T-helper 1 cell (primary cell): ENCODE results near the gene NAA35.
"Not testable (repeated sequence)": the region's sequence is repeated elsewhere in the genome, so short reads cannot be mapped to it uniquely, and the experiment has no call there.

ENCODE experiments used
- DNase-seq, 5 donors: peaks; one replicate each; pipeline ENCODE4 v3.0.0-alpha.2; 2012 to 2020

NAA35 gene

DNA sequence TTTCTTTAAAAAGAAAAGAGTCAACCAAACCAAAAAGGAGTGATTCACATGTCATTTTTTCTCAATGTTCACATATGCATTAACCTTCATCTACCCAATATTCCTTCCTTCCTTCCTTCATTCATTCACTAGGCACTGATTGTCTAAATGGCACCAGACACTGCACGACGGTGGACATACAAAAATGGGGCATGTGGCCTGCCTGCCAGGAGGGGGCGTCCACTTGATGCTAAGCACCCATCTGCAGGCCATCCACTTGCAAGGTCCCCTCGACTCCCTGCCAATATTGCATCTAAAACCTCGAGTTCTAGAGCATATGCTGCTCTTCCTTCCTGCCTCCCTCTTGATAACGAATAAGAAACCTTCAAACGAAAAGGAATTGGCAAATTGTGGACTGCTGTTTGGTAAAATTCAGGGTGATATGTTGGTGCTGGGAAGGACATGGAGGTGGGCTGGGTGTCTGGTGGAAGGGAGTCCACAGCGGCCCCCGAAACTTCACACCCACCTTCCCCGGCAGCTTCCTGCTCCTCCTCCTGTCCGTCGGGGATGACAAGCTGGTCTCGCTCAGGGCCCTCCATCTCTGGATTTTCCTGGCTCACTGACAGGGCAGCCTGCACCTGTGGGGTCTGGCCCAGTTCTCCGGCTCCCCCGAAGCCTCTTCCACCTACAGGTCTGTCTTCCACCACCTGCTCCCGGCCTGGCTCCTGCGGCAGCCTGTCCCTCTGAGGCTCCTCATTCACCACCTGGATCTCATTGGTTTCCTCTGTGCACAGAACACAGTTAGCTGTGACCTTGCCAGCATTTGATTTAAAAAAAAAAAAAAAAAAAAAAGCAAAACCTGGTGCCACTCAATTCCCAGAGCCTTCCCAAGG lies 94.2 kb downstream of the NAA35 start:
- no peak for DNase-seq

DNA sequence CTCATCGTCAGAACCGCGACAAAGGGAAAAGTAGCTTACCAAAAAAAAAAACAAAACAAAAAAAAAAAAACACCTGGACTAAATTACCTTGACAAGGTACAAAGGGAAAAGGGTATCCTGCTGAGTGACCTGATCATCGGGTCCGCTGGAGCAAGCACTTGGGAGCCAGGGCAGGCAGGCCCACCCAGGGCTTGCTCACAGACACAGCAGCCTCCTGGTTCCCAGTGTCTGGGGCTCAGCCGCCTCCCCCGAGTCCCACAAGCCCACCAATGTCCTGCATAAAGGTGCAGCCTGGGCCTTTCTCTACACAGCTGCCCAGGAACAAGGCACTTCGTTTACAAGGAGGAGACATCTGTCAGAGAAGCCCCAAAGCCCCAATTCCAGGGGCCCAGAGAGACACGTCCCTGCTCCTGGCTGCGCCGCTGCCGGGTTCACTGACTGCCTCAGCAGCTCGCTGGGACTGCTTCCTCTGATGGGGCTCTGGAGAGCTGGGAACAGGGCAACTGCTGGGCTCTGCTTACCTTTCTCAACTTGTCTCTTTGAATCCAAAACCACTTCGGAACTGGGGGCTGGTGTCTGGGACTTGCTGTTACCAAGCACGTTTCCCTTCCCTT lies 95.0 kb downstream of the NAA35 start:
- DNase-seq = no peak

DNA sequence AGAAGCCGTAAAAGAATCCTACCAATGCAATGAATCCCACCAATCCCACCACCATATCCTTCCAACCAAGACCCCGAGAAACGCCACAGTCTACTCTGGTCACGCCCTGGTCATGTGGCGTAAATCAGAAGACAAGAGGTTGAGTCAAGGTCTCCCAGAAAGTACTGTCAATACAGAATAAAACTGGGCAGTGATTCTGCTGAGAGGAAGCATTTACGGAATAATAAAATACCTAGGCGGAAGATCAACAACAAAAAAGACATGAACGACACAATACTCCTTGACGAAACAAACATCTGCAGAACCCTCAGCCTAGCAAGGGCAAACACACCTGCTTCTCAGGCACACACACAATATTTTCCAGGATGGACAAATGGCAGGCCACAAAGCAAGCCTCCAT lies 95.6 kb downstream of the NAA35 start:
- no peak for DNase-seq

DNA sequence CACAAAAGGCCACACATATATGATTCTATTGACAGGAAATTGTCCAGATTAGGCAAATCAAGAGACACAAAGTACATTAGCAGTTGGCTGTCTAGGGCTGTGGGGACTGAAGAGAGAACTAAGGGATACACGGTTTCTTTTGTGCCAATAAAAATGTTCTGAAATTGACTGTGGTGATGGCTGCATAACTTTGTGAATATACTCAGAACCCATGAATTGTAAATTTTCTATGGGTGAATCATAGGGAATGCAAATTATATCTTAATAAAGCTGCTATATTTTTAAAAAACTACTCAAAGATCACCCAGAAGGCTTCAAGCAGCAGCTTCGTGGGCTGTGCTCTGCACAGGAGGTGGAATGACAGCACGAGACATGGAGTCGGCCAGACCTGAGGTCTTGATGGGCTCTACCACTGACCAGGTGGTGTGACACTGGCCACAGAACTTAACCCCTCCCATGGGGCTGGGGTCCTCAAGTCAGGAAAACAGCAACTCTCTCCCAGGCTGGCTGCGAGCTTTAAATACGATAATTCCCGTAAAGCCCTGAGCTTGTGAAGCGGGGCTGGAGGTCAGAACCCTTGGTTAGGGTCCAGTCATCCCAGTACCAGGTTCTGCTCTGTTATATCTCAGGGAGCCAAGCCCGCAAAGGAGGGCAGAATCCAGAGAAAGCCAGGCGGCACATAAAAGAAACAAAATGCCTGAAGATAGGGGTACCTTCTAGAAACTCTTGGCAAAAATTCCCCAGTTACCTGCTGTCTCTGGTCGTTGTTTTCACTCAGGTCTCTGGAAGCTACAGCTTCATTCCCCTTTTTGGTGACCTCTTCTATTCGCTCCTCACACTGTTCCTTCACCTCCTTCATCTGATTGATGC lies 99.3 kb downstream of the NAA35 start:
- DNase-seq = no peak

DNA sequence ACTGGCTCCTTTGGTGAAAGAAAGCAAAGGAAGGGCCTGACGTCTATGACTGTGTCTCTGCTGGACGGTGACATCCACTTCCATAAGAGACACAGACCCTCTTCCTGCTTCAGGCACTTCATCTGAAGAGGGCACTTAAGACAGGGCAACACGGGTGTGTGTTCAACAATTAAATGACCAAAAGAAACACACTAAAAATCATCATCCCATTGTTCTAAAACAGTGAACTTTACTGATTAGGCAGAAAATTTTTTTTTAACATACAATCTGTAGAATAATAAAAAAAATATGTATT lies 99.9 kb downstream of the NAA35 start:
- DNase-seq = no peak

DNA sequence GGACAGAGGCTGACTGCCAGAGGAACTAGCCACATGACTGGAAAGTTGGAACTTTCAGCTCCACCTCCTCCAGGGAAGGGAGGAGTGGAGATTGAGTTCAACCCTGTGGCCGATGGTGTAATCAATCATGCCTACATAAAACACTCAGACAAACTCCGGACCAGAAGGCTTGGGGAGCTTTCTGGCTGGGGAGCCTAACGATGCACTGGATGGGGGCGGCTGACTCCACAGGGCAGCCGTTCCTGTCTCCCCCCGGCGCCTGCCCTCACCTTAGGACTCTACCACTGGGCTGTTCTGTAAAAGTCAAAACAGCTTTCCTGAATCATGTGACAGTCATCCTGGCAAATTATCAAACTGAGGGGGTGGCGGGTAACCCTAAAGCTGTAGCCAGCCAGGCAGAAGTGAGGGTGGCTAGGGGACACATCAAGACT lies 100.4 kb downstream of the NAA35 start:
- DNase-seq = no peak

DNA sequence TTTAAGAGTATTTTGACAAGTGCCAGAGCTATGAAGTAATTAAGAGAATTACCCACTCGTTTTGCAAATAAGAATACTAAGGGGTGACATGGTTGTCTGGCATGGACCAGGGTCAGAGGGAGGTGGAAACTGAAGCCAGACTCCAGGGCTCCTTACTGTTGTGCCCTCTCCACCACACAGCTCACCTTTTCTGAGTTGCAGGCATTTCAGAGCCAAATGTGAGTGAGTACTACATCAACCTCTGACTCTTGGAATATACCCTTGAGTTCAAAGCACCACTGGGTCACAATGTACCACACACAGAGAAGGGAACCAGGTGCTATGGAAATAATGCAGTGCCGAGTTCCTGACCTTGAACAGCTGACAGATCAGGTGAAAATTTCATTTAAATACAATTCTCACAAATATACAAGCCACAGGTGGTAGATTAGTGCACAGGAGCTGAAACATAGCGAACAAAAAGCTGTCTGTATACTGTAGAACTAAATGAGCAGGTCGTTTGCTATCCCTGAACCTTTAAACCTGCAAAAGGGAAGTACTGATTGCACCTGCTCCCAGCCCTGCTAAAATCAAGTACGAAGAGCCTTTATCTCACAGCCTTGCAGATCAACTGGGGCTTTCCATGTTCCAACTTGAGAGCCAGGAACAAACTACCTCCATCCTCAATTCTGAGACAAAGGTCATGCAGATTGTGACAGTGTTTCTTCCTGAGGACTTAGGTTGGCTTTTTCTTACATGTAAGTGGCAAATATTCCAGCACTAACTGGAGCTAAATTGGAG lies 101.4 kb downstream of the NAA35 start:
- DNase-seq = no peak

DNA sequence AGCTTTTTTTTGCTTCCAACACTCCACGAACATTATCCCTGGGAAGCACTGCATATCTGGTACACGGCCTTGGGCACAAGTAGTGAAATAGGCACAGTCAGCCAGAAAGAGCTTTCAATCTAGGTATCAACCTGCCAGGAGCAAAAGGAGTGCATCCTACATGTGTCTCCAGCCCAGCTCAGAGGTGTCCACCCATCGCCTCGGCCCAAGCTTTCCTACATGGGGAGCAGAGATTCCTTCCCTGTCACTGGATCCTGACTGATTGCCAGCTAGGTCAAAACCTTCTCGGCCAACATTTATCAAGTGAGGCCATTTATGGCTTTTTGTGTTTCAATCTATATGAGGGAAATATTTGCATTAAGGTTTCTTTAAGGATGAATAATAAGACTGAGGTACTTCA lies 102.6 kb downstream of the NAA35 start:
- DNase-seq = no peak

DNA sequence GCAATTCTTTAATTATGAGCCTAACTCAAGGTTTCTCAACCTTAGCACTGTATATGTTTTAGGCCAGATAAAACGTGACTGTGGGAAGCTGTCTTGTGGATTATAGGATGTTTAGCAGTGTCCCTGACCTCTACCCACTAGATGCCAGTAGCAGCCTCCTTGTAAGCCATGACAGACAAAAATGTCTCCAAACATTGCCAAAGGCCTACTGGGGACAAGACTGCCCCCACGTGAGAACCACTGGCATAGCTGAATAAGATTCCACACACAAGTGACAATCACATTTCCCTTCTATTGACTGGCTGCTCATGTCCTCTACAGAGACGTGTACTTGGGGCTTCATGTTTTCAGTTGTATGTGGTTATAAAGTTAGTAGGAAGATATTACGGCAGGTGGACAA lies 103.1 kb downstream of the NAA35 start:
- DNase-seq = no peak

DNA sequence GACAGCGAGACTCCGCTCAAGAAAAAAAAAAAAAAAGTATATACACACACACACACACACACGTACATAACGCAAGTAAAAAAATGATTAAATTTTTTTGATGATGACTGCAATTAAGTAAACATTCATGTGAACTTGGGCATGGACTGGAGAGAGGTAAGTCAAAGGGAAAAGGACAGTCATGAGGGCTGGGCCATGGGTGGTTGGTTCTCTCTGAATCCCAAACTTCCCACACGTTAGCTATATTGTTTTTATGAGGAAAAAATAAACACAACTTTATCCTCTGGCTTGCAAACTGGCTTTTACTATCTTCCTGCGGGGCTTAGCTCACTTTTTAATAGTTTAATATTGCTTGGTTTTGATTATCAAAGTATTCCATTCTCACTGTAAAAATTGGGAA lies 104.7 kb downstream of the NAA35 start:
- no peak for DNase-seq

DNA sequence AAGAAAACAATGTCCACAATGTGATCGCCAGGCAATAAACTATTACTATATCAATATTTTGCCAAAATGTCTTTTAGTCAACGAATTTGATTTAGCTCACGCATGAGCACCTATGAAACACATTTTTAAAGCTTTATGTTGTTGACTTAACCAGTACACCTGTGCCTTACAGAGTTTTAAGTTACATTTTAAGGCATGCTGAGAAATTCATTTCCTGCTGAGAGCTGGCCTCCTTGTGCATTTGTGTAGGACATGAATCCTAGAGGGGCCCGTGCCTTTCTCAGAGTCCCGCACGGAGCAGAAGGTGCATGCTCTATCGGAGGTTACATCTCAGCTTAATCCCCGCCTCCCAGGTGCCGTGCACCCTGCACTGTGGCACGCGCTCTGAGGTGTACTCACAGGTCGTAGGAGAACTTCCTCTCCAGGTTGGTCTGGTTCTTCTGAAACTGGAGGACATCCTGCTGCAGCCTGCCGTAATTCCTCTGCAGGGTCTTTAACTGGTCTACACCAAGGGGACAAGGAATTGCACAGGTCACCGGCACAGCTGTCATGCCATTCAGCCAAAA lies 105.2 kb downstream of the NAA35 start:
- no peak for DNase-seq

DNA sequence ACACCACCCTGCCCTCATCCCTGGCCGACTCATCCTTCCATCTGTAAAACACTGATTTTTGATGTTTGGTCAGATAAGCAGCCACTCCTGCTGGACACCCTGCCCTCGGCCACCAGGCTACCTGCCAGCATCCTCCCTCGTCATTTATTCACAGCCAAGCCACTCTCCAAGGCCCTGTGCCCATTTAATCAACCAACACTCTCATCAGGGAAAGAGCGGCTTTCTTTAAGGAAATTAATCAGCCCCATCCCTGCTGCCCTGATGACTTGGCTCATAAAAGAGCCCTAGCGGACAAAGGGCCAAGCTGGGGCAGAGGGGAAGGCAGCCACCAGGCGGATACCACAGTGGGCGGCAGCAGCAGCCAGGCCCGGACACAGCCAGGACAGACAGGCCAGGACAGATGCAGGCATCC lies 106.0 kb downstream of the NAA35 start:
- no peak for DNase-seq

DNA sequence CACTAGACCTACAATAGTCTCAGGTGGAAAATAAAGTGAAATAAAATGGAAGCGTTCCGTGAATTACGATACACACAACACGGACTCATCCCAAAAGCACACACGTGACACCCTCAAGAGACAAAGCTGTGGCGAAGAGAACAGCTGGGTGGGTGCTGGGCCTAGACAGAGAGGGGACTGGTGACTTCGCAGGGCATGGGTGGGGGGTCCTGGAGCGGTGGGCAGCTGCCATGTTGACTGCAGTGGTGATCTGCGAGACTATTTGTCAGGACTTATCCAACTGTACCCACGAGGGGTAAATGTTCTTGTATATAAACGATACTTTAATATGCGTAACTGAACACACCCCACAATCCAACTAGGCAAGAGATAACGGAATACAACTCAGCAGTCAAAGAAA lies 106.4 kb downstream of the NAA35 start:
- no peak for DNase-seq

DNA sequence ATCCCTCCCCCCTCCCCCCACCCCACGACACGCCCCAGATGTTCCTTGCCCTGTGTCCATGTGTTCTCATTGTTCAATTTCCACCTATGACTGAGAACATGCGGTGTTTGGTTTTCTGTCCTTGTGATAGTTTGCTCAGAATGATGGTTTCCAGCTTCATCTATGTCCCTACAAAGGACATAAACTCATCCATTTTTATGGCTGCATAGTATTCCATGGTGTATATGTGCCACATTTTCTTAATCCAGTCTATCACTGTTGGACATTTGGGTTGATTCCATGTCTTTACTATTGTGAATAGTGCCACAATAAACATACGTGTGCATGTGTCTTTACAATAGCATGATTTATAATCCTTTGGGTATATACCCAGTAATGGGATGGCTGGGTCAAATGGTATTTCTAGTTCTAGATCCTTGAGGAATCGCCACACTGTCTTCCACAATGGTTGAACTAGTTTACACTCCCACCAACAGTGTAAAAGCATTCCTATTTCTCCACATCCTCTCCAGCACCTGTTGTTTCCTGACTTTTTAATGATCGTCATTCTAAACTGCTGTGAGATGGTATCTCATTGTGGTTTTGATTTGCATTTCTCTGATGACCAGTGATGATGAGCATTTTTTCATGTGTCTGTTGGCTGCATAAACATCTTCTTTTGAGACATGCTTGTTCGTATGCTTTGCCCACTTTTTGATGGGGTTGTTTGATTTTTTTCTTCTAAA lies 107.2 kb downstream of the NAA35 start:
- DNase-seq = not testable (repeated sequence)

DNA sequence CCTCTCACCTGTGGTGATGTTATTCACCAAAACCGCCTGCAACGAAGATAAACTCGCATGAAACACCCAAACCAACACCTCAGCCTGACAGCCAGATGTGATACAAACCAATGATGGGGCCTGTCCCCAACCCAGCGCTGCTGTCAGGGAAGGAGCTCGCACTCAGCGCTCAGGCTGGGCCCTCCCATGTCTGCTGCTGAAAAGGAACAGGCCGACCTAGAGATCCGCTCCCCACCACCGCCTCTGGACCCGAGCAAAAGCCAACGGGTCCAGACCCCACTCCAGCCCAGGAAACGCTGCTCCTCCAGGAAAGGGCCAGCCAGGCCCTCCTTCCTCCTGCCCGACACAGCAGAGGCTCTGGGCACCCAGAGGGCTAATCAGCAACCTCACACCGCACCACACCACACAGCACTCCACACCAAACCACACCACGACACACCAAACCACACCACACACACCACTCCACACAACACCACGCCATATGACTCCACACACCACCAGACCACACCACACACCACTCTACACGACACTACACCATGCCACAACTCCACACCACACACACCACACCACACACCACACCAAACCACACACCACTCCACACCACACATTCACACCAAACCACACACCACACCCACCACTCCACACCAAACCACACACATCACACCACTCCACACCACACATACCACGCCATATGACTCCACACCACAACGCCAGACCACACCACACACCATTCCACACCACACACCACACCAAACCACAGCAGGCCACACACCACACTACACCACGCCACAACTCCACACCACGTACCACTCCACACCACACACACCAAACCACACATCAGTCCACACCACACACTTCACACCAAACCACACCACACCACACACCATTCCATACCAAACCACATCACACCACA lies 111.9 kb downstream of the NAA35 start:
- no peak for DNase-seq

DNA sequence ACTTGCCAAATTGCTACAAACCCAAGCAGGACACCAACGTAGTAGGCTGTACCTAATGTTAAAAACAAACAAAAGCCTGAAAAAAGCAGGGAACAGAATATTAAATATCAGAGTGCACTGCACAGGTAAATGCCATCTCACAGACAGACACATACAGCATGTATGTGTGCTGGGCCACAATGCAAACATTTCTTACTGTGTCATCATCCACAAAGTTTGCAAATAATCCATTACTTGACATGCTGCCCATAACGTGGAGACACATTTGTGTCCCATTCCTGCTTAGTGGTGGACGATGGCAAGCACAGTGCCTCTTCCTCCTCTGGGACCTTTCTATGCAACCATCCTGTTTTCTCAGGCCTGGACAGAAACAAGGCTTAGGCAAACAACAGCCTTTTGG lies 113.7 kb downstream of the NAA35 start:
- DNase-seq = no peak

DNA sequence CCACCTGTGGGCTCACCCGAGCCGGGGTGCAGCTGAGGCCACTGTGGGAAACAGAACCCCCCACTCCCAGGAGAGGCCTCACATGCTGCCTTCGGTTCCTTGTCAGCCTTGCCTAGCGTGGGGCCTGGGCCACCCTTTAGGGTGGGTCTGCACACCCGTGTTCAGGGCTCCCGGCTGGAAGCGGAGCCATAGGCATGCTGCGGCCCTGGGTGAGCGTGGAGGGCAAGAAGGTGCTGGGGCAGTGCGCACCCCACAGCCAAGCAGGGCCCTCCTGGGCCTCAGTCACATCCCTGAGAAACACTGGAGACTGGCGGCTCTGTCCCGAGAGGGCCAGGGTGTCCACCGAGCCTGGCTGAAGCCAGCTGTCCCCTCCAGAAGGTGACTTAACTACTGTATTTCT lies 116.5 kb downstream of the NAA35 start:
- no peak for DNase-seq

DNA sequence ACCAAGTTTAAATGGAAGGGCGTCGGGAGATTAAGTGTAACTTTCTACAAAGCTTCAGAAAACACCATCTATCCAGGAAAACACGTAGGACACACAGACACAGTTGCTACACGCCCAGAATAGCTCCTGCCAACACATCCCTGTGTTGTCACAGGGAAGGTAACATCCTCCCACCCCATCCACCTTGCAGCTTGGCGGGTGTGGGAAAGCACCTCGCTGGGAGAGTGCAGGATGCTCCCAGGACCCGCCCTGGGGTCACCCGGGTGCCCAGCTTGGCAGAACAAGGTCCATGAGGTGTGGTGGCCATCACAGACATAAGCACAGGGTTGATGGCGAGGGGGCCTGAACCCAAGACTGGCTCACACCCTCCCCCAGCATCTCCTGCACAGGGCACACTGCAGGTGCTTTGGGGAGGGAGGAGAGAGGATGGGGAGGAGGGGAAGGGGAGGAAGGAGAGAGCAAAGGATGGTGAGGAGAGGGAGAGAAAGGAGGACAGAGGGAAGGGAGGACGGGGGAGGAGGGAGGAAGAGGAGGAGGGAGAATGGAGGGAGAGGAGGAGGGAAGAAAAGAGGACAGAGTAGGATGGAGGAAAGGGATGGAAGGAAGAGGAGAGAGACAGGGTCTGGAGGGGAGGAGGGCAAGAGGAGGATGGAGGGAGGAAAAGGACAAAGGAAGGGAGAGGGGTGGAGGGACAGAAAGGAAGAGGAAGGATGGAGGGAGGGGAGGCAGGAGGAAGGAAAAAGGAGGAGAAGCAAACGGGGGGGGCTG lies 121.2 kb downstream of the NAA35 start:
- no peak for DNase-seq

DNA sequence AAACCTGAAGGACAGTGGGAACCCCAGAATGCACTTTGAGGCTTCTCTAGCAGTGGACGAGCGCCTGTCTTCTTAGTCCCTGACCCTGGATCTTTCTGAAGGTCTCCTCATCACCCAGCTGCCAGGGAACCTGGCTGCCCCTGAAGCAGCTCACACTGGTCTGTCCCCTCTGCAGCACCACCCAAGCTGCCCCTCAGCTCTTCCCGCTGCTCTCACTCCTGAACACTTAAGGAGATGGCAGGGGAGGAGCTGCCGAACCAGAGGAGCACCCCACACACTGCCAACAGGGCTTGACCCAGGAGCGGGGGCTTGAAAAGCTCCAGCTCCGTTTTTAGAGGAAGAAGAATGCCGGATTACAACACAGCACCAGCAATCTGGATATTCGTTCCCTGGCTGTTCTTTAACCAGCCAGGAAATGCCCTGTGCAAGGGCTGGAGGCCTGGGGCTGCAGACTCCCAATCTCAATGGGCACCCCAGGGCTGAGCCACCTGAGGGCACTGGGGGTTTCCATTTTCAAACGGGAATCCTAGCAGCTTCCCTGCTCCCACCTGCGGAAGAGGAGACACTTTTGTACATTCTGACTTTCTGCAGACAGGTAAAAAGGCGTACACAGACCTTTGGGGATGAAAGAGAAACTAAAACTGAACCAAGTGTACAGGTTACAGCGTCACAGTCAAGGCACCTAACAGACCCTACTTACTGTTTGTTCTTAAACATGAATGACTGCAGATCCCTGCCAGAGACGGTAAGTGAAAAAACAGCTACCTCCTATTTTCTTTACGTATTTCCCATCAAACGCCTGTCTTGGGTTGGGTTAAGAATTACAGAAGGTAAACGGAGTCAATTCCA lies 122.1 kb downstream of the NAA35 start:
- no peak for DNase-seq
